RWPE1 (cell line): ENCODE data around the gene MAP6D1.

Experiments used
- CTCF ChIA-PET: fragments of 350-600 bp; sonication (Branson Sonifier 250); formaldehyde crosslinking; extraction: SDS; loops from one replicate; lab custom pipeline; 2021; lab: Yijun Ruan, JAX
- POLR2A ChIA-PET: fragments of 400-600 bp; formaldehyde crosslinking; extraction: SDS; loops from one replicate; lab custom pipeline; 2020; ENCODE audit warnings: antibody characterized with exemption; ENCODE audit not compliant: low non-redundant PET; lab: Yijun Ruan, JAX
- DNase-seq: peaks from one replicate; pipeline ENCODE4 v3.0.0; 2012; ENCODE audit warnings: low spot score
- H3K27ac ChIP-seq: fragments of 450-650 bp; 2 replicates; pipeline ENCODE4 v1.5.1; 2017
- CTCF ChIP-seq: fragments of 450-650 bp; conservative IDR thresholded peaks from 2 replicates; pipeline ENCODE4 v1.5.1; 2017; ENCODE audit warnings: low read depth, mild to moderate bottlenecking

MAP6D1 gene

DNA sequence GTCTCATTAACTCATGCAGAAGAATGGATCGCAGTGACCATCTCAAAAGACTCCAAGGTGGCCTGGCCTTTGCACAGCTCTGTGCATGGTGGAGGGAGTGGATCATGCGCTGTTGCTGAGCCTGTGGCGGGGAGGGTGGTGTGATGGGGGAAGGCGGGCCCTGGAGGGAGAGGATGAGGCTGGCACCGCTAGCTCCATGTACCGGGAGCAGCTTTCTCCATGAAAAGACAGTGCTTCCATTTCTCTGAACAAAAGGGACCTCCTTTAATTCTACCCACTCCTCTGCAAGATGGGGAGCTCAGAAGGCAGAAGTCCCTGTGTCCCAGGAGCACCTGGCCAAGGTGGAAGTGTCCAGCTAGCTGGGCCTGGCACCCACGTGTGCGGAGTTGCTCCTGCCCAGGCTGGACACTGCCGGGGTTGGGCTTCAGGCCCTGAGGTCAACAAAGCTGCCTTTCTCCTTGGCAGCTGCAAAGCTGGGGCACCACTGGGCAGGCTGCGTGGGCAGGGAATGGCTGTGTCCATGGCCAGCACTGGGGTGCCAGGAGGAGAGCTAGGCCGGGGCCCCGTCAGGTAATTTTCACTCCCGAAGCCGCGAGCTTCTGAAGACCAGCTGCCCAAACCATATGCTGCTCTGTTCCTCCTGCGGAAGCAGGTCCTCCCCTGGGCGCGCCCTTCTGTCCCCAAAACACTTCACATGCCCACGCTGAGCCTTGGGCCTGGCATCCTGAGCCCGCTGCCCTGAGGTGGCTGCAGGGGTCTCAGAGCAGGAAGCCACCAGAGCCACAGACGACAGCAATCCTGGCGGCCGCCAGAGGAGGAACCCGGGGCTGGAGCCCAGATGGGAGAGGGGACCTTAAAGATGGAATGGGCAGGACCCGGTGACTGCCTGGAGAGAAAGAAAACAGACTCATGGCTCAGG is 6.4 kb downstream of the MAP6D1 start:
- no peak for TF ChIP-seq CTCF
- CTCF ChIA-PET: no interaction called here
- DNase-seq: no peak
- H3K27ac ChIP-seq: no peak overlapping the region
- POLR2A ChIA-PET: no interaction called here

DNA sequence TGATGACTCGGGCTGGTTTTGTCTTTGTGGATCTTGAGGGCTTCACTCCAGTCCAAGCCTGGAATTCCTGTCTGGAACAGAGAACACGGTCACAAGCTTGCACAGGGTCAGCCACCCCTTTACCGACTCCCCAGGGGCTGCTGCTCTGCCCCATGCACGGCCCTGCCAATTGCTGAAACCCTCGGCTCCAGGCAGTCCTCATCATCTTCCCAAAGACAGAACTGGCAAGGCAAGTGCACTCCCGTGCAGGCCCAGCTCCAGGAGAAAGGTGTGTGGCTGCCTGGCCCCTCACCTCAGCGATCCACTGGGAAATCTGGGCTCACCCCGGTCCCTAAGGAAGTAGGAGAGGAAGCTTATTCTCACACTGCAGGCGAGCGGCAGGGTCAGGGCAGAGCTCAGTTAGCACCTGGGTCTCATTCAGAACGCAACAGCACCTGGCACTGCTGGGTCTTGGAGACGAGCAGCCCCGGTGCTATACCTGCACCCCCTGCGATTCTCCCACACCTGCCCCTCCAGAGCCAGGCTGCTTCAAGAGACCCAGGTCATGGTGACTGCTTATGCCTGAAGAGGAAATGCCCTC is 7.2 kb downstream of the MAP6D1 start:
- ChIA-PET CTCF (interaction anchor here (0.6 kb wide), 1 partner anchor 126 kb away, joined by 3 read pairs; no protein-coding TSS in a partner anchor), POLR2A (no interaction called here)
- no peak overlapping the region for H3K27ac ChIP-seq
- TF ChIP-seq CTCF: no peak
- DNase-seq: no peak

DNA sequence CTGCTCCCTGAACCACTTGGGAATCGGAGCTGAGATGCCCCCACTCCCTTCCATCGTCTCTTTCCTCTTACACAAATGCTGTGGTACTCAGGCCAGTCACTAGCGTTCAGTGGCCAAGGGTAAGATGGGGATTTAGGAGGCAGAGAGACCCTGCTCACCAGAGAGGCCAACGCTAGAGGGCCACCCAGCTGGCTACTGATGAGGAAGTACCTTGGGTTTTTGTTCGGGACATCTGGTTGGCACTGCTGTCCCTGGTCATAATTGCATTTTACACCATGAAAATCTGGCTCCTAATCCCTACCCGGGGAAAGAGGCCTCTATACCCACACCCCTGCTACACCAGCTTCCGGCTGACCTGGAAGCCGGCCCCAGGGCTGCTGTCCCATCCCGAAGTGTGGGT is 7.7 kb downstream of the MAP6D1 start:
- ChIA-PET CTCF (interaction anchor here (0.6 kb wide), 1 partner anchor 125 kb away, joined by 3 read pairs; no protein-coding TSS in a partner anchor), POLR2A (no interaction called here)
- TF ChIP-seq CTCF: no peak
- DNase-seq: no peak
- no peak overlapping the region for H3K27ac ChIP-seq

- DNase-seq: no peak
- ChIA-PET CTCF (no interaction called here), POLR2A (no interaction called here)
- no peak for TF ChIP-seq CTCF
- no peak overlapping the region for H3K27ac ChIP-seq
Measured at GRCh38 chr3:183816681-183817510, 8.5 kb downstream of the MAP6D1 start.

DNA sequence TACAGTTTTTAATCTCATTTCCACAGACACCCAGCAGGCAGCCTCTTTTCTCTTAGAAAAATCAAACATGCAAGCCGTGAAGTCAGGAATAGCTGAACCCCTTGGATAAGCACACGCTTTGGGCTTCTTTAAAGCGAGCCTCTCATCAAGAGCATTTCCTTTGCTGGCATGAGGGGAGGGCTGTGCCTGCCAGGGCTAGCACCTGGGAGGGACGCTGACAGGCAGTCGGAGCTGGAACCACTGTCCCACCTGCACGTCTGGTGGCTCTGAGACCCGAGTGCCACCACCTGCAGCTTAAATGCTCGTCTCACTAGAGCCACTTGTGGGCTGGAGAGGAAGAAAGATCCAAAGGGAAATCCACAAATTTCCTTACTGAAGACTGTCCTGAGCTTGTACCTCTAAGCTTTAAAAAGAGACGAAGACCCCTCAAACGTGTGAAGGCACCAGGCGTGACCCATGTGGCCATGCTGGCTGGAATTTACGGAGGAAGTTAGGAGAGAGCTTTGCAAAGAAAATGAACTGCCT is 9.4 kb downstream of the MAP6D1 start:
- 0 out of 2 replicates have a peak overlapping the region, but pooled peaks have one; percentile 13 for H3K27ac ChIP-seq
- no peak for DNase-seq
- no peak for TF ChIP-seq CTCF
- ChIA-PET POLR2A (no interaction called here), CTCF (no interaction called here)

DNA sequence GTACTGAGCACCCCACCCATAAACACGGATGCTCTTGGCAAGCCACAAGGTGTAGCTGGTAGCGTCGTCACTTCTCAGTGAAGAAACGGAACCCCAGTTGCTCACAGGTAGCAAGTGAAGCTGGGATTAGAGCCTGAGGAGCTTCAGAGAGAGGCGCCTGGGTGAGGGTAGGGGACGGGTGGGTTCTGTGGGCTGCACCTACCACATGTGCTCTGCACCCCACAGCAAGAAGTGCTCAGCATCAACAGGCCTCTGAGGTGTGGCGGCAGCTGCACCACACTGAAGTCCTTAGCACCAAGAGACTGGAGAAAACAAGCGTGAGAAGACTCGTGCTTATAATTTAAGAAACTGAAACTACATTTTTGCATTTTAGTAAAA is 9.8 kb downstream of the MAP6D1 start:
- ChIA-PET POLR2A (no interaction called here), CTCF (no interaction called here)
- peak overlapping the region; percentile 13; the same call in 1 of the 2 replicates for H3K27ac ChIP-seq
- no peak for TF ChIP-seq CTCF
- no peak for DNase-seq
